Osteocyte (in vitro differentiated cells): ENCODE measurements around the gene UCMA. TPM values are rescaled to one million over a fixed set of nuclear protein-coding genes. Genes with fewer than 3 reads are reported as not detected.

ENCODE experiments used
- DNase-seq: peaks from one replicate; pipeline ENCODE4 v3.0.0; 2021; ENCODE audit warnings: mixed read lengths; ENCODE audit not compliant: unreplicated experiment; ENCODE audit errors: extremely low spot score
- H3K27ac Mint-ChIP-seq: one replicate; pipeline ENCODE4 v1.8.0; 2021; ENCODE audit warnings: mild to moderate bottlenecking, mixed read lengths; ENCODE audit not compliant: unreplicated experiment
- H3K27me3 Mint-ChIP-seq: one replicate; pipeline ENCODE4 v1.8.0; 2021; ENCODE audit warnings: mixed read lengths; ENCODE audit not compliant: unreplicated experiment
- H3K36me3 Mint-ChIP-seq: one replicate; pipeline ENCODE4 v1.8.0; 2021; ENCODE audit warnings: mixed read lengths; ENCODE audit not compliant: unreplicated experiment
- H3K4me1 Mint-ChIP-seq: one replicate; pipeline ENCODE4 v1.8.0; 2021; ENCODE audit warnings: mixed read lengths; ENCODE audit not compliant: unreplicated experiment
- H3K4me3 Mint-ChIP-seq: one replicate; pipeline ENCODE4 v1.8.0; 2021; ENCODE audit warnings: mild to moderate bottlenecking, moderate library complexity, mixed read lengths; ENCODE audit not compliant: unreplicated experiment
- H3K9me3 Mint-ChIP-seq: one replicate; pipeline ENCODE4 v1.8.0; 2021; ENCODE audit warnings: mixed read lengths; ENCODE audit not compliant: unreplicated experiment
- CTCF ChIP-seq: fragments of 200-600 bp; sonication (generic); IDR thresholded peaks from 2 replicates; pipeline ENCODE4 v1.5.0; 2021; ENCODE audit warnings: antibody characterized with exemption, mild to moderate bottlenecking, moderate library complexity
- total RNA-seq: library from RNA; stranded (reverse); gene quantifications from 2 replicates; pipeline ENCODE4 v1.2.1, GENCODE V29; 2021

The UCMA gene
- total RNA-seq, 1 donor from 2014 or later, result not detected

GRCh38 chr10:13184276-13184675 lies 49.9 kb downstream of the UCMA start:
- DNase-seq, result no peak
- no peaks in the 10 kb centered on the region for H3K9me3 Mint-ChIP-seq
- H3K4me1 Mint-ChIP-seq, result no peaks in the 10 kb centered on the region
- TF ChIP-seq CTCF, result no peak
- no peak overlapping the region for H3K4me3 Mint-ChIP-seq
- no peak overlapping the region for H3K27ac Mint-ChIP-seq
- no peaks in the 10 kb centered on the region for H3K27me3 Mint-ChIP-seq
- H3K36me3 Mint-ChIP-seq, result peaks cover 11% of the 10 kb centered on the region

- H3K4me3 Mint-ChIP-seq, result no peak overlapping the region
- H3K36me3 Mint-ChIP-seq, result peaks cover 14% of the 10 kb centered on the region
- no peak overlapping the region for H3K27ac Mint-ChIP-seq
- no peaks in the 10 kb centered on the region for H3K27me3 Mint-ChIP-seq
- TF ChIP-seq CTCF, result no peak
- H3K9me3 Mint-ChIP-seq, result no peaks in the 10 kb centered on the region
- no peak for DNase-seq
- H3K4me1 Mint-ChIP-seq, result no peaks in the 10 kb centered on the region
These were observed 50.5 kb downstream of the UCMA start for GRCh38 chr10:13183625-13184024.

- no peak overlapping the region for H3K27ac Mint-ChIP-seq
- H3K9me3 Mint-ChIP-seq, result no peaks in the 10 kb centered on the region
- no peaks in the 10 kb centered on the region for H3K4me1 Mint-ChIP-seq
- H3K36me3 Mint-ChIP-seq, result peaks cover 14% of the 10 kb centered on the region
- no peak for TF ChIP-seq CTCF
- no peak overlapping the region for H3K4me3 Mint-ChIP-seq
- no peak for DNase-seq
- H3K27me3 Mint-ChIP-seq, result no peaks in the 10 kb centered on the region
These were observed 51.8 kb downstream of the UCMA start for GRCh38 chr10:13182424-13182823.

- Mint-ChIP-seq H3K4me3 (no peak overlapping the region), H3K4me1 (no peaks in the 10 kb centered on the region), H3K9me3 (no peaks in the 10 kb centered on the region), H3K27ac (no peak overlapping the region), H3K27me3 (no peaks in the 10 kb centered on the region), H3K36me3 (peaks cover 14% of the 10 kb centered on the region)
- TF ChIP-seq CTCF, result no peak
- DNase-seq, result no peak
These were observed 53.4 kb downstream of the UCMA start for GRCh38 chr10:13180788-13181187.

- Mint-ChIP-seq H3K27ac (no peak overlapping the region), H3K9me3 (no peaks in the 10 kb centered on the region), H3K27me3 (no peaks in the 10 kb centered on the region), H3K4me3 (no peak overlapping the region), H3K4me1 (no peaks in the 10 kb centered on the region), H3K36me3 (peaks cover 3% of the 10 kb centered on the region)
- TF ChIP-seq CTCF, result no peak
- DNase-seq, result no peak
These were observed 60.6 kb downstream of the UCMA start for GRCh38 chr10:13173616-13174015.

Other genes with a start within 250 kb of the UCMA start
- gene CCDC3, start 232.7 kb downstream of the UCMA start, total RNA-seq, result 14.1 and 15.0 TPM in 2 replicates
- gene OPTN, start 134.2 kb downstream of the UCMA start, total RNA-seq, result 107 and 116 TPM in 2 replicates
- 2.5 and 3.7 TPM in 2 replicates for gene MCM10, start 72.8 kb downstream of the UCMA start, total RNA-seq
- 21.6 and 22.1 TPM in 2 replicates for gene PHYH, start 65.7 kb upstream of the UCMA start, total RNA-seq
- 67.5 and 72.1 TPM in 2 replicates for gene SEPHS1, start 113.9 kb upstream of the UCMA start, total RNA-seq